SW 1271 (cell line): ENCODE results near the gene CP.
A peak's percentile ranks its signal among the peaks of the same experiment; 100 is the strongest.
"Not testable (repeated sequence)": the region's sequence is repeated elsewhere in the genome, so short reads cannot be mapped to it uniquely, and the experiment has no call there.

Experiments used
- DNase-seq, 2 experiments: peaks; one replicate each; lab custom pipeline; 2025; lab: John Stamatoyannopoulos, UW

Gene CP

GRCh38 chr3:149227591-149228268 lies 6.1 kb upstream of the CP start:
- DNase-seq = no peak

- DNase-seq = no peak
Observed at GRCh38 chr3:149226776-149227175, 5.1 kb upstream of the CP start.

GRCh38 chr3:149224736-149225594 lies 3.3 kb upstream of the CP start:
- peak; percentile 58 to 94 for DNase-seq

GRCh38 chr3:149223461-149223820 lies 1.8 kb upstream of the CP start:
- no peak for DNase-seq

- not testable (repeated sequence) for DNase-seq
Observed at GRCh38 chr3:149219380-149220121, 2.1 kb downstream of the CP start.

GRCh38 chr3:149217347-149217746 lies 4.3 kb downstream of the CP start:
- no peak for DNase-seq

GRCh38 chr3:149216193-149216869 lies 5.3 kb downstream of the CP start:
- no peak for DNase-seq

GRCh38 chr3:149215515-149215914 lies 6.1 kb downstream of the CP start:
- DNase-seq = no peak

GRCh38 chr3:149214702-149215101 lies 6.9 kb downstream of the CP start:
- DNase-seq = no peak

GRCh38 chr3:149212386-149212785 lies 9.2 kb downstream of the CP start:
- DNase-seq = no peak

GRCh38 chr3:149209431-149209830 lies 12.2 kb downstream of the CP start:
- no peak for DNase-seq

- no peak for DNase-seq
Observed at GRCh38 chr3:149207475-149207874, 14.2 kb downstream of the CP start.

GRCh38 chr3:149204390-149204991 lies 17.1 kb downstream of the CP start:
- DNase-seq = no peak

GRCh38 chr3:149203758-149204157 lies 17.9 kb downstream of the CP start:
- no peak for DNase-seq

- DNase-seq = no peak
Observed at GRCh38 chr3:149199474-149199873, 22.2 kb downstream of the CP start.

- DNase-seq = no peak
Observed at GRCh38 chr3:149198611-149199010, 23.0 kb downstream of the CP start.

GRCh38 chr3:149197669-149198068 lies 24.0 kb downstream of the CP start:
- DNase-seq = no peak

- DNase-seq = not testable (repeated sequence)
Observed at GRCh38 chr3:149196805-149197592, 24.6 kb downstream of the CP start.

GRCh38 chr3:149195221-149195620 lies 26.4 kb downstream of the CP start:
- no peak for DNase-seq

- DNase-seq = no peak
Observed at GRCh38 chr3:149188494-149188893, 33.1 kb downstream of the CP start.

- no peak for DNase-seq
Observed at GRCh38 chr3:149186721-149187120, 34.9 kb downstream of the CP start.
